ENCODE data around the gene COG5.
"Not testable (repeated sequence)": the region's sequence is repeated elsewhere in the genome, so short reads cannot be mapped to it uniquely, and the experiment has no call there.

COG5 gene

GRCh38 chr7:107580716-107581383 is 17.1 kb upstream of the COG5 start:
- peak; percentile 55 for FAIRE-seq

DNA sequence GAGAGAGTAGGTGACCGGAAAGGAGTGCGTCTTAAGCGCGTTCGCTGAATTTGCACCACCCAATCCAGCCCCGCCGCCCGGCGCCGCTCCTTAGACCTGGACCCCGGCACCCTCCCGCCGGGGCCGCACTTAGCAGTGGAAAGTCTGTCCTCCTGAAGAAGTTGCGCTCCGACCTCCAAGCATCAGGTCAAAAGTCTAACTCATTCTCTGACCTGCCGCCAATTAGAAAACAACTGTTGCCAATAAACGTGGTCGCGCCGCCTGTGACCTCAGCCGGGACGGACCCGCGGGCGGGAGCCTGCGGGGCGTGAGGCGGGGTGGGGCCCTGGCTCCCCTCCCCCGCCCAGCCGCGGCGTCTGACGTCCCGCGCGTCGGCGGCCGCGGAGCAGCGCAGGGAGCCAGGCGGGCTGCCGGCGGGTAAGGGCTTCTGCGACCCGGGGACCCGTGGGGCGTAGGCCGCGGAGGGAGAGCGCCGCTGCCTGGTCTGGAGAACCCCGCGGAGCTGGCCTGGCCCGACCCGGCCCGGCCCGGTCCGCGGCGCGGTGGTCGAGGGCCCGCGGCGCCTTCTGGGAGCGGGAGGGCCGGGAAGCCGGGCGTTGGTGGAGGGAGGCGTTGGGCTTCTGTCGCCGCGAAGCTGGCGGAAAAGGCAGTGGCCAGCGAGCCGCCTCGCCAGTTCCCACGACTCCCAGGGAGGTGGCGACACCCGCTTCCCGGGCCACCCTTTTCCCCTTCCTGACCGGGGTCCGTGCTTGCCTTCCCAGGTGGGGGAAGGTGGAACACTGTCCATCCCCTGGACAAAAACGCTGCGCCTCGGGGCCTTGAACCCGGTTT is 16.4 kb upstream of the COG5 start, which contains the start of gene BCAP29:
Gene BCAP29, plus strand, starts transcription at position 362 of the 831 bp plus-strand sequence. CDS start 527 bp downstream, outside the sequence.
- FAIRE-seq (no peak), DNase-seq (ENCODE audit: low spot score) (peak; percentile 64)

More at GRCh38 chr7:107580716-107581383, 17.1 kb upstream of the COG5 start:
- DNase-seq (ENCODE audit: low spot score) = no peak

DNA sequence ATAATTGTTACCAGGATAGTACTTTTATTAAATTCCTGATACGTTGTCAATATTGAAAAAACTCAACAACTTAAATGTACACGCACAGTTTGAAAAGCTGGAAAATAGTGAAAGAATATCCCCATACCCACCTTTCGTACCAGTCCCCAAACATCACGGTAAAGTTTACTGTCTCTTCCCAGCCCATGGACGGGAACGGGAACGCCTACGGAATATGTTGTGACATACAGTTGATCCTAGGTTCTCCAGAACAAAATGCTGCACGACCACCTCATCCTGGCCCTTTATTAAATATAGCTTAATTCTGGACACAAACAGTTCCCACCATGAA is 15.8 kb upstream of the COG5 start:
- DNase-seq (ENCODE audit: low spot score) (peak; percentile 14), FAIRE-seq (no peak)

GRCh38 chr7:107573537-107573936 is 9.8 kb upstream of the COG5 start:
- no peak for FAIRE-seq
- no peak for DNase-seq (ENCODE audit: low spot score)

DNA sequence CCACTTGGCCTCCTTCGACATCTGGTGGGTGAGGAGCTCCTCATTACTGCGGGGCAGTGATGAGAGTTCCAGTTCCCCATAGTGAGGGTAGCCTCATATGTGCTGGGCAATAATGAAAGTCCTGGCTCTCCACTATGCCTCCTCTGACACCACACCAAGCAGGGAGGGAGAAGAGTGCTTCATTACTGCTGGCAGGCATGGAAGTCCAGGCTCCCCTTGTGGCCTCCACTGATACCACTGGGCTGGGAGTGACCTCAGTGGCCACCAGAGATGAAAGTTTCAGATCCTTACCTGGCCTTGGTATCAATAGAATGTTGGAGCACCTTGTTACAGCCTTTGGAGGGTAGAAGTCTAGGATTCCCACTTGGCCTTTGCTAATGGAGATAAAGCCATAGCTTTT is 6.6 kb upstream of the COG5 start:
- DNase-seq (ENCODE audit: low spot score) (no peak), FAIRE-seq (no peak)

- DNase-seq (ENCODE audit: low spot score) (peak; percentile 87), FAIRE-seq (peak; percentile 95)
These were observed 1.0 kb upstream of the COG5 start for GRCh38 chr7:107564553-107565298.

DNA sequence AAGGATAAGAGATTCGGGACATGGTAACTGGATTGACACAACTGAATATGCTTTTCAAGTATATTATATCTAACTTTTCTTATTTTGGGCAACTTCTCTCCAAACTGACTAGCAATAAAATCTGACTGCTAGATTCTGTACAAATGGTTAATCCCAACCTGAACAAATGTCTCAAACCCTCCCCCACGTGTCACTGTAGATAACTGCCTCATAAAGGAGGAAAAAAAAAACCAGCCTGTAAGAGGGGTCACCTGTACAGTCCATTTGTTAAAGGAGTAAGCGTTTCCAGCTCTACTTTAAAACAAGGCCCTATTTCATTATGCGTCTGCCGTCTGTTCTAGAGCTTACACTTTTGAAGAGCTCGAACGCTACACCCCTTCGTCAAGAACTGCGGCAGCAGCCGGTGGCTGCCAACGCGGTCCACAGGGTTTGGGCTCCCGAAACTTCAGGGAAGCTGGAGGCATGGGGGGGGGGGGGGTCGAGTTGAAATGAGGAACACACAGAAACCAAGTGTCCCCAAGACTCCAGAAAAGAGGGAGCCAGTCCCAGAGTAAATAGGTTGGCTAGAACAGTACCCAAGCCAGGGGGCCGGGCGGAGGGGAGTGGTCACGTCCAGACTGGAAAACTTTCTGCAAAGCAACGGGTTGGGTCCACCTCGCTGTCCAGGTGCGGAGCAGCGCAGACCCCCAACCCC is 492 bp downstream of the COG5 start:
- DNase-seq (ENCODE audit: low spot score) = no peak
- FAIRE-seq = no peak

- FAIRE-seq = no peak
- DNase-seq (ENCODE audit: low spot score) = no peak
These were observed 2.7 kb downstream of the COG5 start for GRCh38 chr7:107560898-107561516.

GRCh38 chr7:107559864-107560263 is 3.9 kb downstream of the COG5 start:
- peak; percentile 87 for FAIRE-seq
- DNase-seq (ENCODE audit: low spot score) = peak; percentile 64

GRCh38 chr7:107555893-107556292 is 7.8 kb downstream of the COG5 start:
- FAIRE-seq = no peak
- DNase-seq (ENCODE audit: low spot score) = no peak

- no peak for FAIRE-seq
These were observed 11.8 kb downstream of the COG5 start for GRCh38 chr7:107551936-107552335.

GRCh38 chr7:107544848-107545591 is 18.7 kb downstream of the COG5 start:
- FAIRE-seq = no peak

More at GRCh38 chr7:107551936-107552335, 11.8 kb downstream of the COG5 start:
- DNase-seq (ENCODE audit: low spot score) = no peak

GRCh38 chr7:107543338-107543993 is 20.3 kb downstream of the COG5 start:
- FAIRE-seq (no peak), DNase-seq (ENCODE audit: low spot score) (no peak)

More at GRCh38 chr7:107544848-107545591, 18.7 kb downstream of the COG5 start:
- no peak for DNase-seq (ENCODE audit: low spot score)

- DNase-seq (ENCODE audit: low spot score) (no peak), FAIRE-seq (no peak)
These were observed 25.7 kb downstream of the COG5 start for GRCh38 chr7:107538001-107538400.

DNA sequence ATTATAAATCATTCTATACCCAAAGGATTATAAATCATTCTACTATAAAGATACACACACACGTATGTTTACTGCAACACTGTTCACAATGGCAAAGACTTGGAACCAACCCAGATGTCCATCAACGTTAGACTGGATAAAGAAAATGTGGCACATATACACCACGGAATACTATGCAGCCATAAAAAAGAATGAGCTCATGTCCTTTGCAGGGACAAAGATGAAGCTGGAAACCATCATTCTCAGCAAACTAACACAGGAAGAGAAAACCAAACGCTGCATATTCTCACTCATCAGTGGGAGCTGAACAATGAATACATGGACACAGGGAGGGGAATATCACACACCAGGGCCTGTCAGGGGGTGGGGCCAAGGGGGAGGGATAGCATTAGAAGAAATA is 26.5 kb downstream of the COG5 start:
- not testable (repeated sequence) for FAIRE-seq; DNase-seq (ENCODE audit: low spot score)

DNA sequence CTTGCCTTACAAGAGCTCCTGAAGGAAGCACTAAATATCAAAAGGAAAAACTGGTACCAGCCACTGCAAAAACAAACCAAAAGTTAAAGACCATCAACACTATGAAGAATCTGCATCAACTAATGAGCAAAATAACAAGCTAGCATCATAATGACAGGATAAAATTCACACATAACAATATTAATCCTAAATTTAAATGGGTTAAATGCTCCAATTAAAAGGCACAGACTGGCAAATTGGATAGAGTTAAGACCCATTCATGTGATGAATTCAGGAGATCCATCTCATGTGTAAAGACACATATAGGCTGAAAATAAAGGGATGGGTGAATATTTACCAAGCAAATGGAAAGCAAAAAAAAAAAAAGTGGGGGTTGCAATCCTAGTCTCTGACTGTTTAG is 29.6 kb downstream of the COG5 start:
- FAIRE-seq (no peak), DNase-seq (ENCODE audit: low spot score) (no peak)

GRCh38 chr7:107530751-107531150 is 33.0 kb downstream of the COG5 start:
- FAIRE-seq (no peak), DNase-seq (ENCODE audit: low spot score) (no peak)

- FAIRE-seq = no peak
These were observed 35.3 kb downstream of the COG5 start for GRCh38 chr7:107528461-107528860.

DNA sequence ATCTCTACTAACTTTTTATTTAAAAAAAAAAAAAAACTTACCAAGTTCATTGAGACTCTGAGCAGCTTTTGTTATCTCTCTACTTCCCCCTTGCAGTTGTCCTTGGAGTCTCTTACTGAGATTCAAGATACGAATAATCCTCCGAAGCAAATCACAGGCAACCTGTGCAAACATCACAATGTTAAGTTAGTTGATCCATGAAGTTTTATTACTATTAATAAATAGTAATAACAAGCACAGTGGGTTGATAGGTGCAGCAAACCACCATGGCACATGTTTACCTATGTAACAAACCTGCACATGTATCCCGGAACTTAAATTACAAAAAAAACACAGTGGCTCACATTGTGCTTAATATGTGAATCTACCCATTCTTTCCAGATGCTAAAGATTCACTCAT is 36.5 kb downstream of the COG5 start:
- DNase-seq (ENCODE audit: low spot score) = no peak
- no peak for FAIRE-seq

More at GRCh38 chr7:107528461-107528860, 35.3 kb downstream of the COG5 start:
- DNase-seq (ENCODE audit: low spot score) = no peak

- FAIRE-seq = no peak
- no peak for DNase-seq (ENCODE audit: low spot score)
These were observed 37.0 kb downstream of the COG5 start for GRCh38 chr7:107526672-107527071.
